ENCODE measurements around the gene TLE4.

DNA sequence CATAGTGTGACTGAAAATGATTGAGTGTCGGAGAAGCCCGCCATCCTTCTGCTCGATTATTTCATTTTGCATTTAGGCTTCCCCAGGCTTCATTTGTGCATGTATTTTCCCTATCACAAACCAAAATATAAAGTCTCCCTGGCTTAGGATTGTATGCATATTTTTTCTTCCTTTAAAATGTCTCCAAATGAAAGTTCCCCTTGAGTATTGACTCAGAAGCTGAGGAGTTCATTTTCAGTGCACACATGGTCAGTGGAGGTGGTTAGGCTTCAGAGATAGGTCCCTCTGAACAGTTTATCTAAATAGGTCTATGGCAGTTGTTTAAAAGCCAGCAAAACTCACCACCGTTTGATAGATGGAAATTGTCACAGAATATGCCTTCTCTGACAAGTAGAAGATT, 97.2 kb downstream of the TLE4 start:
- TF ChIP-seq YY1 (IDR thresholded peaks at IDR 0.05; ENCODE audit: low read depth, low read length) = no peak
- TF ChIP-seq SIN3A (IDR thresholded peaks at IDR 0.05; ENCODE audit: low read depth, low read length) = no peak
- TF ChIP-seq PAX5 (IDR thresholded peaks at IDR 0.05; ENCODE audit: borderline replicate concordance, low read depth, low read length) = no peak
- TF ChIP-seq, protein P1, sequence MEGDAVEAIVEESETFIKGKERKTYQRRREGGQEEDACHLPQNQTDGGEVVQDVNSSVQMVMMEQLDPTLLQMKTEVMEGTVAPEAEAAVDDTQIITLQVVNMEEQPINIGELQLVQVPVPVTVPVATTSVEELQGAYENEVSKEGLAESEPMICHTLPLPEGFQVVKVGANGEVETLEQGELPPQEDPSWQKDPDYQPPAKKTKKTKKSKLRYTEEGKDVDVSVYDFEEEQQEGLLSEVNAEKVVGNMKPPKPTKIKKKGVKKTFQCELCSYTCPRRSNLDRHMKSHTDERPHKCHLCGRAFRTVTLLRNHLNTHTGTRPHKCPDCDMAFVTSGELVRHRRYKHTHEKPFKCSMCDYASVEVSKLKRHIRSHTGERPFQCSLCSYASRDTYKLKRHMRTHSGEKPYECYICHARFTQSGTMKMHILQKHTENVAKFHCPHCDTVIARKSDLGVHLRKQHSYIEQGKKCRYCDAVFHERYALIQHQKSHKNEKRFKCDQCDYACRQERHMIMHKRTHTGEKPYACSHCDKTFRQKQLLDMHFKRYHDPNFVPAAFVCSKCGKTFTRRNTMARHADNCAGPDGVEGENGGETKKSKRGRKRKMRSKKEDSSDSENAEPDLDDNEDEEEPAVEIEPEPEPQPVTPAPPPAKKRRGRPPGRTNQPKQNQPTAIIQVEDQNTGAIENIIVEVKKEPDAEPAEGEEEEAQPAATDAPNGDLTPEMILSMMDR (IDR thresholded peaks at IDR 0.05 in 2 of 3, conservative IDR thresholded peaks at IDR 0.05 in 1 of 3; ENCODE audit: control insufficient read depth in 2 of 3, extremely low read depth in 1 of 3, insufficient read depth in 1 of 3, low read depth in 3 of 3, low read length in 3 of 3) = no peak
- no peak for TF ChIP-seq IRF4 (IDR thresholded peaks at IDR 0.05; ENCODE audit: low read depth, low read length)
- no peak for TF ChIP-seq EZH2 (IDR thresholded peaks at IDR 0.05; ENCODE audit: borderline replicate concordance, control insufficient read depth, low read depth, low read length)
- TF ChIP-seq CBX5 (IDR thresholded peaks at IDR 0.05; ENCODE audit: low read depth) = no peak
- TF ChIP-seq PAX8 (IDR thresholded peaks at IDR 0.05) = no peak
- TF ChIP-seq NFYA (IDR thresholded peaks at IDR 0.05; ENCODE audit: borderline replicate concordance, low read depth, low read length) = no peak
